IMR-90 (cell line): Measurements from ENCODE around the gene MUC5AC. TPM values are rescaled to one million over a fixed set of nuclear protein-coding genes. Genes with fewer than 3 reads are reported as not detected.
"Not testable (repeated sequence)": the region's sequence is repeated elsewhere in the genome, so short reads cannot be mapped to it uniquely, and the experiment has no call there.

Source experiments
- ATAC-seq: fragments of 200-7000 bp; cut with Tn5 transposase; 2 replicates; pipeline ENCODE4 v1.9.1; 2020; ENCODE audit warnings: low read depth, mild to moderate bottlenecking, moderate library complexity
- BruUV-seq: library from RNA; stranded (reverse); fragments of 400-500 nt; replicated peaks from 2 replicates; lab custom pipeline; 2021; lab: Mats Ljungman, UMichigan
- CTCF ChIA-PET: fragments of 300-600 bp; formaldehyde crosslinking; extraction: SDS; loops from one replicate; lab custom pipeline; 2021; ENCODE audit warnings: antibody characterized with exemption; lab: Yijun Ruan, JAX
- POLR2A ChIA-PET: fragments of 300-600 bp; sonication (Branson Sonifier 250); formaldehyde crosslinking; loops from one replicate; lab custom pipeline; 2022; ENCODE audit warnings: antibody characterized with exemption; ENCODE audit not compliant: unreplicated experiment; lab: Charles Lee
- DNase-seq: peaks from one replicate; pipeline ENCODE4 v3.0.0; 2013
- H2AFZ ChIP-seq: replicated peaks from 2 replicates; pipeline ENCODE3; 2013; ENCODE audit warnings: low read length, mild to moderate bottlenecking; ENCODE audit not compliant: poor library complexity
- H2AK5ac ChIP-seq: 2 replicates; pipeline ENCODE4 v1.6.1; 2013; ENCODE audit warnings: low read depth, low read length, inconsistent platforms
- H2AK9ac ChIP-seq: replicated peaks from 2 replicates; pipeline ENCODE3; 2013; ENCODE audit warnings: mild to moderate bottlenecking, low read depth, low read length, moderate library complexity; ENCODE audit not compliant: poor library complexity
- H2BK120ac ChIP-seq: 2 replicates; pipeline ENCODE4 v1.6.1; 2013; ENCODE audit warnings: low read depth, low read length, inconsistent platforms
- H2BK15ac ChIP-seq: 3 replicates; pipeline ENCODE4 v1.6.1; 2013; ENCODE audit warnings: low read depth, low read length, inconsistent platforms
- H2BK20ac ChIP-seq: 2 replicates; pipeline ENCODE4 v1.6.1; 2013; ENCODE audit warnings: low read depth, mild to moderate bottlenecking, inconsistent platforms, low read length, moderate library complexity
- H2BK5ac ChIP-seq: 2 replicates; pipeline ENCODE4 v1.6.1; 2013; ENCODE audit warnings: mild to moderate bottlenecking, low read depth, low read length, inconsistent platforms; ENCODE audit not compliant: poor library complexity, severe bottlenecking
- H3K14ac ChIP-seq: replicated peaks from 2 replicates; pipeline ENCODE4 v1.6.1; 2013; ENCODE audit warnings: low read depth, low read length, inconsistent platforms
- H3K18ac ChIP-seq: 2 replicates; pipeline ENCODE4 v1.6.1; 2013; ENCODE audit warnings: low read depth, low read length, control low read depth
- H3K23ac ChIP-seq: 2 replicates; pipeline ENCODE4 v1.6.1; 2013; ENCODE audit warnings: low read depth, low read length, inconsistent platforms
- H3K27ac ChIP-seq: 2 replicates; pipeline ENCODE4 v1.5.1; 2013; ENCODE audit warnings: mild to moderate bottlenecking, control low read depth, low read length; ENCODE audit not compliant: insufficient read depth
- H3K27me3 ChIP-seq: 2 replicates; pipeline ENCODE4 v1.6.1; 2013; ENCODE audit warnings: low read length; ENCODE audit not compliant: control insufficient read depth, insufficient read depth
- H3K36me3 ChIP-seq: 2 replicates; pipeline ENCODE4 v1.6.1; 2013; ENCODE audit warnings: low read length, mixed read lengths; ENCODE audit not compliant: control insufficient read depth, insufficient read depth
- H3K4ac ChIP-seq: 2 replicates; pipeline ENCODE4 v1.6.1; 2013; ENCODE audit warnings: low read depth, low read length, inconsistent platforms
- H3K4me1 ChIP-seq: 2 replicates; pipeline ENCODE4 v1.6.1; 2013; ENCODE audit warnings: low read length, mixed read lengths; ENCODE audit not compliant: control insufficient read depth, insufficient read depth
- H3K4me2 ChIP-seq: 2 replicates; pipeline ENCODE4 v1.6.1; 2013; ENCODE audit warnings: low read depth, mild to moderate bottlenecking, control low read depth, low read length, moderate library complexity
- H3K4me3 ChIP-seq: 2 replicates; pipeline ENCODE4 v1.5.1; 2013; ENCODE audit warnings: low read depth, mild to moderate bottlenecking, control low read depth, low read length, moderate library complexity; ENCODE audit not compliant: insufficient read depth
- H3K56ac ChIP-seq: 2 replicates; pipeline ENCODE4 v1.6.1; 2013; ENCODE audit warnings: low read length, inconsistent platforms; ENCODE audit not compliant: insufficient read depth; ENCODE audit errors: extremely low read depth
- H3K79me1 ChIP-seq, 2 experiments: 2 replicates each; pipeline ENCODE4 v1.6.1; 2013; ENCODE audit warnings: low read length in 2 of 2, inconsistent platforms in 1 of 2, low read depth in 1 of 2
- H3K9ac ChIP-seq: 2 replicates; pipeline ENCODE4 v1.6.1; 2013; ENCODE audit warnings: low read depth, low read length, control low read depth
- H3K9me1 ChIP-seq: 2 replicates; pipeline ENCODE4 v1.6.1; 2013; ENCODE audit warnings: low read length, inconsistent platforms; ENCODE audit not compliant: insufficient read depth
- H3K9me3 ChIP-seq: 2 replicates; pipeline ENCODE4 v1.6.1; 2013; ENCODE audit warnings: low read length; ENCODE audit not compliant: control insufficient read depth, insufficient read depth
- H4K20me1 ChIP-seq: 2 replicates; pipeline ENCODE4 v1.6.1; 2013; ENCODE audit warnings: low read length, inconsistent platforms; ENCODE audit not compliant: insufficient read depth
- H4K5ac ChIP-seq: 2 replicates; pipeline ENCODE4 v1.6.1; 2013; ENCODE audit warnings: mild to moderate bottlenecking, low read depth, low read length, control low read depth
- H4K8ac ChIP-seq, 2 experiments: 2 replicates each; pipeline ENCODE4 v1.6.1; 2013; ENCODE audit warnings: low read depth in 2 of 2, low read length in 2 of 2, control low read depth in 1 of 2, inconsistent platforms in 1 of 2
- H4K91ac ChIP-seq: 2 replicates; pipeline ENCODE4 v1.6.1; 2013; ENCODE audit warnings: low read depth, low read length, inconsistent platforms; ENCODE audit not compliant: insufficient read depth
- WGBS, 2 experiments: methylation state at CpG; one replicate each; pipeline versions ENCODE4 v1.1.5 to v1.1.7; 2013; ENCODE audit warnings: missing lambda C conversion rate in 2 of 2; ENCODE audit not compliant: insufficient read length in 1 of 2; ENCODE audit errors: extremely low coverage in 2 of 2; 5-methylcytosine and 5-hydroxymethylcytosine counted together
- dilution Hi-C: fragments of 300-500 bp; cut with HindIII; formaldehyde crosslinking; loops from one replicate; pipeline ENCODE4 v1.14.3; 2018; ENCODE audit warnings: low sequenced_read_pairs; ENCODE audit not compliant: unreplicated experiment
- in situ Hi-C: fragments of 300-500 bp; cut with MboI; formaldehyde crosslinking; loops from 3 replicates; pipeline ENCODE4 v1.14.3; 2019; ENCODE audit warnings: low sequenced_read_pairs, inconsistent platforms, mixed read lengths
- intact Hi-C: fragments of 100-400 bp; cut with micrococcal nuclease; formaldehyde crosslinking; loops from 2 replicates; pipeline ENCODE4 v1.10.0; 2022
- polyA plus RNA-seq, 3 experiments: library from polyadenylated mRNA; depleted of rRNA; stranded (reverse); fragments of >200 nt; gene quantifications; 2 replicates each; pipeline ENCODE4 v1.2.3, GENCODE V29; 2012; ENCODE audit warnings: low replicate concordance in 1 of 3
- total RNA-seq: library from RNA; depleted of rRNA; stranded (reverse); fragments of >200 nt; gene quantifications from 2 replicates; pipeline ENCODE4 v1.2.3, GENCODE V29; 2012

Gene MUC5AC
- total and polyA plus RNA-seq, 2 of the 4 experiments (the other 2 are of a cell fraction), result 0.02 TPM; not detected in 1

DNA sequence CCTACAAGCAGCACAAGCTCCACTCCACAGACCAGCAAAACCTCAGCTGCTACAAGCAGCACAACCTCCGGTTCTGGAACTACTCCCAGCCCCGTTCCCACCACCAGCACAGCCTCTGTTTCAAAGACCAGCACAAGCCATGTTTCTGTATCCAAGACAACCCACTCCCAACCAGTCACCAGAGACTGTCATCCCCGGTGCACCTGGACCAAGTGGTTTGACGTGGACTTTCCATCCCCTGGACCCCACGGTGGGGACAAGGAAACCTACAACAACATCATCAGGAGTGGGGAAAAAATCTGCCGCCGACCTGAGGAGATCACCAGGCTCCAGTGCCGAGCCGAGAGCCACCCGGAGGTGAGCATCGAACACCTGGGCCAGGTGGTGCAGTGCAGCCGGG, 32.1 kb downstream of the MUC5AC start:
- DNase-seq, result not testable (repeated sequence)
- WGBS, 2 experiments, result 23% methylated on average over 2 of the region's 12 CpGs; no CpG with 5 or more reads in 1 of the 2 experiments

DNA sequence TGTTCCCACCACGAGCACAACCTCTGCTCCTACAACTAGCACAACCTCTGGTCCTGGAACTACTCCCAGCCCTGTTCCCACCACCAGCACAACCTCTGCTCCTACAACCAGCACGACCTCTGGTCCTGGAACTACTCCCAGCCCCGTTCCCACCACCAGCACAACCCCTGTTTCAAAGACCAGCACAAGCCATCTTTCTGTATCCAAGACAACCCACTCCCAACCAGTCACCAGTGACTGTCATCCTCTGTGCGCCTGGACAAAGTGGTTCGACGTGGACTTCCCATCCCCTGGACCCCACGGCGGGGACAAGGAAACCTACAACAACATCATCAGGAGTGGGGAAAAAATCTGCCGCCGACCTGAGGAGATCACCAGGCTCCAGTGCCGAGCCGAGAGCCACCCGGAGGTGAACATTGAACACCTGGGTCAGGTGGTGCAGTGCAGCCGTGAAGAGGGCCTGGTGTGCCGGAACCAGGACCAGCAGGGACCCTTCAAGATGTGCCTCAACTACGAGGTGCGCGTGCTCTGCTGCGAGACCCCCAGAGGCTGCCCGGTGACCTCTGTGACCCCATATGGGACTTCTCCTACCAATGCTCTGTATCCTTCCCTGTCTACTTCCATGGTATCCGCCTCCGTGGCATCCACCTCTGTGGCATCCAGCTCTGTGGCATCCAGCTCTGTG, 34.2 kb downstream of the MUC5AC start:
- H2BK5ac ChIP-seq, H3K9ac ChIP-seq, H2AFZ ChIP-seq, H3K27me3 ChIP-seq, H2AK5ac ChIP-seq, H4K91ac ChIP-seq, intact Hi-C loops, H4K5ac ChIP-seq, H3K14ac ChIP-seq, H3K4me1 ChIP-seq, H3K56ac ChIP-seq, H3K79me1 ChIP-seq, H3K4me2 ChIP-seq, H3K23ac ChIP-seq, H3K18ac ChIP-seq, H3K27ac ChIP-seq, dilution Hi-C loops, H3K4ac ChIP-seq, H3K9me1 ChIP-seq, POLR2A ChIA-PET, H4K20me1 ChIP-seq, BruUV-seq, H2BK120ac ChIP-seq, H2BK15ac ChIP-seq, H3K4me3 ChIP-seq, ATAC-seq, in situ Hi-C loops, H2AK9ac ChIP-seq, H4K8ac ChIP-seq, H2BK20ac ChIP-seq, CTCF ChIA-PET, H3K36me3 ChIP-seq, DNase-seq: not testable (repeated sequence)
- 56% methylated on average over 6 of the region's 22 CpGs; no CpG with 5 or more reads in 1 of the 2 experiments for WGBS, 2 experiments
- peaks cover 16% of the 10 kb centered on the region; the same call in 1 of the 2 replicates for H3K9me3 ChIP-seq

More for the DNA sequence above, 32.1 kb downstream of the MUC5AC start:
- H4K91ac ChIP-seq, H3K36me3 ChIP-seq, H2BK120ac ChIP-seq, BruUV-seq, CTCF ChIA-PET, intact Hi-C loops, H2BK20ac ChIP-seq, H2BK15ac ChIP-seq, H3K14ac ChIP-seq, POLR2A ChIA-PET, H3K18ac ChIP-seq, H2AK5ac ChIP-seq, dilution Hi-C loops, H4K5ac ChIP-seq, H4K20me1 ChIP-seq, H2BK5ac ChIP-seq, H3K23ac ChIP-seq, H2AK9ac ChIP-seq, H3K4me2 ChIP-seq, H3K4ac ChIP-seq, H3K27me3 ChIP-seq, H3K9ac ChIP-seq, H3K27ac ChIP-seq, H3K56ac ChIP-seq, in situ Hi-C loops, H3K4me1 ChIP-seq, H3K9me1 ChIP-seq, H4K8ac ChIP-seq, ATAC-seq, H3K4me3 ChIP-seq, H3K79me1 ChIP-seq, H2AFZ ChIP-seq: not testable (repeated sequence)
- peaks cover 22% of the 10 kb centered on the region for H3K9me3 ChIP-seq
